ENCODE data around the gene SRSF3. TPM values are rescaled to one million over a fixed set of nuclear protein-coding genes. Genes with fewer than 3 reads are reported as not detected.

Gene SRSF3
- 482 to 699 TPM (median 516 TPM) in 5 replicates for total RNA-seq (2022; extraction: Qiagen RNA extraction; ENCODE audit: low read depth)

GRCh38 chr6:36594029-36594815 is at the start of gene SRSF3:
Gene SRSF3, plus strand, starts transcription at chr6:36594362. Its CDS starts 2,401 bp downstream, at chr6:36596763.

GRCh38 chr6:36546920-36547645 is 47.1 kb upstream of the SRSF3 start, which contains the start of gene STK38:
Gene STK38, minus strand, starts transcription at chr6:36547479. Its CDS starts 7,277 bp downstream, at chr6:36540202.

Other genes with a start within 250 kb of the SRSF3 start
- gene ETV7, start 206.7 kb upstream of the SRSF3 start, total RNA-seq (2022; extraction: Qiagen RNA extraction; ENCODE audit: low read depth), result 0.10 to 0.33 TPM (median 0.14 TPM) in 4 of 5 replicates, not detected in the other
- not detected in 5 replicates for gene PXT1, start 151.5 kb upstream of the SRSF3 start, total RNA-seq (2022; extraction: Qiagen RNA extraction; ENCODE audit: low read depth)
- gene KCTD20, start 151.4 kb upstream of the SRSF3 start, total RNA-seq (2022; extraction: Qiagen RNA extraction; ENCODE audit: low read depth), result 17.9 to 24.9 TPM (median 20.3 TPM) in 5 replicates
- 19.3 to 21.4 TPM (median 20.1 TPM) in 5 replicates for gene STK38, start 46.9 kb upstream of the SRSF3 start, total RNA-seq (2022; extraction: Qiagen RNA extraction; ENCODE audit: low read depth)
- 169 to 245 TPM (median 203 TPM) in 5 replicates for gene CDKN1A, start 84.4 kb downstream of the SRSF3 start, total RNA-seq (2022; extraction: Qiagen RNA extraction; ENCODE audit: low read depth)
- gene RAB44, start 103.5 kb downstream of the SRSF3 start, total RNA-seq (2022; extraction: Qiagen RNA extraction; ENCODE audit: low read depth), result 0.03 to 0.06 TPM (median 0.05 TPM) in 3 of 5 replicates, not detected in the others
- gene CPNE5, start 245.1 kb downstream of the SRSF3 start, total RNA-seq (2022; extraction: Qiagen RNA extraction; ENCODE audit: low read depth), result 0.08 to 0.22 TPM (median 0.12 TPM) in 4 of 5 replicates, not detected in the other